Adrenal gland (tissue), 19 donors: ENCODE results near the gene NSMF. TPM values are rescaled to one million over a fixed set of nuclear protein-coding genes. Genes with fewer than 3 reads are reported as not detected.

Experiments used
- DNase-seq, 7 donors: peaks; one replicate each; pipeline ENCODE4 v3.0.0-alpha.2; 2019 to 2020
- H3K27ac ChIP-seq, 5 donors: fragments of 200-600 bp; sonication (generic) in 4 of 5; 1 replicate in 3 of 5; 2 replicates in 2 of 5; pipeline versions ENCODE4 v1.5.1 to v1.8.0; 2016 to 2020; ENCODE audit warnings: mild to moderate bottlenecking in 1 of 5
- H3K27me3 ChIP-seq: fragments of 200-600 bp; 2 replicates; pipeline ENCODE4 v1.8.0; 2021
- H3K36me3 ChIP-seq, 2 donors: fragments of 200-600 bp; replicated peaks in 1 of 2; 1 replicate in 1 of 2; 2 replicates in 1 of 2; pipeline versions ENCODE4 v1.5.1 to v1.8.0; 2018 to 2022
- H3K4me1 ChIP-seq, 2 donors: fragments of 200-600 bp; replicated peaks in 1 of 2; 1 replicate in 1 of 2; 2 replicates in 1 of 2; pipeline versions ENCODE4 v1.5.1 to v1.8.0; 2018 to 2021
- H3K4me3 ChIP-seq, 4 donors: fragments of 200-600 bp; sonication (generic) in 3 of 4; one replicate each; pipeline ENCODE4 v1.5.1; 2016 to 2018
- H3K9me3 ChIP-seq, 3 donors: fragments of 200-600 bp; sonication (generic) in 1 of 3; replicated peaks in 1 of 3; 1 replicate in 2 of 3; 2 replicates in 1 of 3; pipeline versions ENCODE4 v1.5.1 to v1.8.0; 2016 to 2021
- POLR2A ChIP-seq, 2 donors: fragments of 450-650 bp; IDR thresholded peaks; one replicate each; pipeline ENCODE4 v1.6.1; 2017; ENCODE audit warnings: antibody characterized with exemption in 2 of 2, mild to moderate bottlenecking in 2 of 2, moderate library complexity in 1 of 2
- WGBS, 4 donors: extraction: QIAGEN DNeasy Blood & Tissue Kit in 2 of 4; methylation state at CpG; one replicate each; pipeline versions ENCODE4 v1.1.5 to v1.1.7; 2013 to 2017; 5-methylcytosine and 5-hydroxymethylcytosine counted together
- intact Hi-C, 2 donors: fragments of 100-400 bp; cut with DNase I; formaldehyde crosslinking; loops; one replicate each; pipeline versions ENCODE4 v1.14.1 to v1.15.0; 2022 to 2023
- long read RNA-seq, 10 donors: library from polyadenylated mRNA in 3 of 10; unstranded in 2 of 10; stranded (forward) in 1 of 10; transcript quantifications; one replicate each; pipeline ENCODE4 v2.0.0 and lab custom pipeline, GENCODE V29; 2021 to 2026
- polyA plus RNA-seq, 3 donors: library from polyadenylated mRNA; stranded (reverse); fragments of 200-250 nt in 2 of 3; fragments of 350-450 nt in 1 of 3; fragmentation: Illumina TruSeq in 1 of 3; extraction: RNeasy Lipid Tissue Mini Kit (QIAGEN cat#74804) in 1 of 3; gene quantifications; one replicate each; pipeline ENCODE4 v1.2.3, GENCODE V29; 2013 to 2014
- total RNA-seq, 9 donors: library from RNA; depleted of rRNA in 4 of 9; stranded (reverse); fragments of >200 nt in 4 of 9; fragments of 120-200 nt in 1 of 9; fragmentation: NEBNext Ultra II Directional in 1 of 9; extraction: Animal tissue kit (Norgen Biotek cat#: 25700) in 1 of 9; gene quantifications; one replicate each; pipeline versions ENCODE4 v1.1.0 to v1.2.4, GENCODE V29; 2013 to 2023
- TF ChIP-seq, protein P1 (sequence below), 6 experiments: fragments of 450-650 bp in 4 of 6; fragments of 200-600 bp in 2 of 6; sonication (generic) in 1 of 6; IDR thresholded peaks; 1 replicate in 5 of 6; 2 replicates in 1 of 6; pipeline versions ENCODE4 v1.5.1 to v1.8.0; 2016 to 2021; ENCODE audit warnings: antibody characterized with exemption in 6 of 6, mild to moderate bottlenecking in 2 of 6, moderate library complexity in 1 of 6
- donor health status: healthy with polysubstance abuse.
- donor health status: Bipolar disorder and iron deficiency.
- donor health status: DM: yes; HTN: yes; CAD: no.
- donor health status: DM: no; HTN: no; CAD: no.
- donor health status: DM: no; HTN: no; CAD: no.
- donor health status: DM: yes; HTN: yes; CAD: no.

NSMF gene, protein sequence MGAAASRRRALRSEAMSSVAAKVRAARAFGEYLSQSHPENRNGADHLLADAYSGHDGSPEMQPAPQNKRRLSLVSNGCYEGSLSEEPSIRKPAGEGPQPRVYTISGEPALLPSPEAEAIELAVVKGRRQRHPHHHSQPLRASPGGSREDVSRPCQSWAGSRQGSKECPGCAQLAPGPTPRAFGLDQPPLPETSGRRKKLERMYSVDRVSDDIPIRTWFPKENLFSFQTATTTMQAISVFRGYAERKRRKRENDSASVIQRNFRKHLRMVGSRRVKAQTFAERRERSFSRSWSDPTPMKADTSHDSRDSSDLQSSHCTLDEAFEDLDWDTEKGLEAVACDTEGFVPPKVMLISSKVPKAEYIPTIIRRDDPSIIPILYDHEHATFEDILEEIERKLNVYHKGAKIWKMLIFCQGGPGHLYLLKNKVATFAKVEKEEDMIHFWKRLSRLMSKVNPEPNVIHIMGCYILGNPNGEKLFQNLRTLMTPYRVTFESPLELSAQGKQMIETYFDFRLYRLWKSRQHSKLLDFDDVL
- total RNA-seq (10 to 100 TPM in 8 of 9 donors, 1 to 10 TPM in 1; 8.7 to 47.6 (median 22.5) TPM), polyA plus RNA-seq (100 to 1,000 TPM in 1 of 3 donors, 10 to 100 TPM in 2; 23.1 to 118 (median 39.7) TPM)
- long read RNA-seq, donor 1, partial matches to known transcripts = 0 of 2 reads
- long read RNA-seq, donor 1, other reads (novel, unspliced or antisense) = 0 of 2 reads
- long read RNA-seq, donor 2, partial matches to known transcripts = 7 of 8 reads
- long read RNA-seq, donor 2, other reads (novel, unspliced or antisense) = 0 of 8 reads
- long read RNA-seq, donor 3 = 0 reads
- long read RNA-seq, donor 4, partial matches to known transcripts = 0 of 3 reads
- long read RNA-seq, donor 4, other reads (novel, unspliced or antisense) = 3 of 3 reads
- long read RNA-seq, donor 5, transcript NSMF-205 (14 exons, 3,571 nt) = minor isoform, 7 of 73 reads
- long read RNA-seq, donor 5, transcript NSMF-201 (15 exons, 2,981 nt) = major isoform, 31 of 73 reads
- long read RNA-seq, donor 5, partial matches to known transcripts = 11 of 73 reads
- long read RNA-seq, donor 5, other reads (novel, unspliced or antisense) = 24 of 73 reads
- long read RNA-seq, donor 6, partial matches to known transcripts = 5 of 5 reads
- long read RNA-seq, donor 6, other reads (novel, unspliced or antisense) = 0 of 5 reads
- long read RNA-seq, donor 7 = 0 reads
- long read RNA-seq, donor 8, partial matches to known transcripts = 11 of 15 reads
- long read RNA-seq, donor 8, other reads (novel, unspliced or antisense) = 0 of 15 reads
- long read RNA-seq, donor 9 = 0 reads
- long read RNA-seq, donor 10, partial matches to known transcripts = 9 of 11 reads
- long read RNA-seq, donor 10, other reads (novel, unspliced or antisense) = 0 of 11 reads

DNA sequence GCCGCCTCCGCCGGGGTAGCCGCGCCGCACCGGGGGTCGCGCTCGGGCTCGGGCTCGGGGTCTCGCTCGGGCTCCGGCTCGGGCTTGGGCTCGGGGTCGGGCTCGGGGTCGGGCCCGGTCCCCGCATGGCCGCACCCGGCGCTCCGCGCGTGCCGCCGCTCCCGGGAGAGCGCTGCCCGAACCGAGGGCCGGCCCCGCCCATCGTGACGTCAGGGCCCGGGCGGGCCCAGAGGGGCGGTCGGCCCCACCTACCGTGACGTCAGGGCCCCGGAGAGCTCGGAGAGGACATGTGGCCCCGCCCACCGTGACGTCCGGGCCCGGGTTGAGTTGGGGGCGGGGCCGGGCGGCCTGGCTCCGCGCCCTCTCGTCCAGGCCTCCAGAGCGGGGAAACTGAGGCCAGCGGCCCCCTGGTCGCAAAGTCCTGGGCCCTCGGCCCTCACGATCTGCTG is at the start of gene NSMF:
NSMF (minus strand) TSS at position 183 of the 449 bp plus-strand sequence. CDS start 232 bp downstream, outside the sequence.
- Histone ChIP-seq H3K9me3 (no peaks in the 10 kb centered on the region), H3K4me3 (peak within 1 kb of the TSS in 3 of 4 donors; percentile 45 to 80 (median 53)), H3K27ac (peak within 1 kb of the TSS in 3 of 5 donors; percentile 31 to 85 (median 62)), H3K36me3 (peaks cover 0 to 6% of the 10 kb centered on the region in 2 donors), H3K4me1 (peaks cover 24 to 27% of the 10 kb centered on the region in 2 donors), H3K27me3 (no peaks in the 10 kb centered on the region)
- DNase-seq = peak; percentile 90 to 96 (median 96)
- intact Hi-C loops = no loop called here
- 1% methylated on average over 46 to 60 of the region's 62 CpGs; no CpG with 5 or more reads in 2 of the 4 donors for WGBS, 4 donors
- TF ChIP-seq, protein P1, sequence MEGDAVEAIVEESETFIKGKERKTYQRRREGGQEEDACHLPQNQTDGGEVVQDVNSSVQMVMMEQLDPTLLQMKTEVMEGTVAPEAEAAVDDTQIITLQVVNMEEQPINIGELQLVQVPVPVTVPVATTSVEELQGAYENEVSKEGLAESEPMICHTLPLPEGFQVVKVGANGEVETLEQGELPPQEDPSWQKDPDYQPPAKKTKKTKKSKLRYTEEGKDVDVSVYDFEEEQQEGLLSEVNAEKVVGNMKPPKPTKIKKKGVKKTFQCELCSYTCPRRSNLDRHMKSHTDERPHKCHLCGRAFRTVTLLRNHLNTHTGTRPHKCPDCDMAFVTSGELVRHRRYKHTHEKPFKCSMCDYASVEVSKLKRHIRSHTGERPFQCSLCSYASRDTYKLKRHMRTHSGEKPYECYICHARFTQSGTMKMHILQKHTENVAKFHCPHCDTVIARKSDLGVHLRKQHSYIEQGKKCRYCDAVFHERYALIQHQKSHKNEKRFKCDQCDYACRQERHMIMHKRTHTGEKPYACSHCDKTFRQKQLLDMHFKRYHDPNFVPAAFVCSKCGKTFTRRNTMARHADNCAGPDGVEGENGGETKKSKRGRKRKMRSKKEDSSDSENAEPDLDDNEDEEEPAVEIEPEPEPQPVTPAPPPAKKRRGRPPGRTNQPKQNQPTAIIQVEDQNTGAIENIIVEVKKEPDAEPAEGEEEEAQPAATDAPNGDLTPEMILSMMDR (IDR thresholded peaks at IDR 0.05) = no peak
- TF ChIP-seq POLR2A (IDR thresholded peaks at IDR 0.05) = peak; percentile 72 to 79

DNA sequence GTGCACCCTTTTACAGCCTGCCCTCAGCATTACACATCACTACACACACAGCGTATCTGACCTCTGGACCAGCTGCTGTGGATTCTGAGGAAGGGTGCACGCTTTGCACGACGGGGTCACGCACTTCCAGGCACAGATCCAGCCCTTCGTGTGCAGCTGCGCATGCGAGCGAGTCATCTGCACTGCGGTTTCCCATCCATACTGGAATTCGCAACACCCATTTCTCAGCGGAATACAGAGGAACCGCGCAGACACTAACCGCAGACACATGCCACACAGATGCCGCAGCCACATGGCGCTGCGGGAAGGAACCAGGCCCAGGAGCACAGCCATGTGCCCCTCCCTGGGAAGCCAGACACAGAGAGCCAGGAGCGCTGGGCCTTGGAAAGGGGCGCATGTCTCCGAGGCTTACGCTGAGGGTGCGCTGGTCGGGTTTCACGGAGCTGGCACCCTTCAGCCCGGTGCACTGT is 47.6 kb upstream of the NSMF start:
- no peak overlapping the region for H3K27ac ChIP-seq
- H3K4me3 ChIP-seq = no peak overlapping the region
- no peaks in the 10 kb centered on the region for H3K9me3 ChIP-seq
- TF ChIP-seq POLR2A (IDR thresholded peaks at IDR 0.05) = no peak
- TF ChIP-seq, protein P1 (IDR thresholded peaks at IDR 0.05) = no peak
- DNase-seq = no peak
- no peaks in the 10 kb centered on the region for H3K27me3 ChIP-seq
- intact Hi-C loops = no loop called here
- no peaks in the 10 kb centered on the region for H3K4me1 ChIP-seq
- 91 to 96% (median 93%) methylated on average over 5 to 26 of the region's 26 CpGs for WGBS, 4 donors
- H3K36me3 ChIP-seq = no peaks in the 10 kb centered on the region

DNA sequence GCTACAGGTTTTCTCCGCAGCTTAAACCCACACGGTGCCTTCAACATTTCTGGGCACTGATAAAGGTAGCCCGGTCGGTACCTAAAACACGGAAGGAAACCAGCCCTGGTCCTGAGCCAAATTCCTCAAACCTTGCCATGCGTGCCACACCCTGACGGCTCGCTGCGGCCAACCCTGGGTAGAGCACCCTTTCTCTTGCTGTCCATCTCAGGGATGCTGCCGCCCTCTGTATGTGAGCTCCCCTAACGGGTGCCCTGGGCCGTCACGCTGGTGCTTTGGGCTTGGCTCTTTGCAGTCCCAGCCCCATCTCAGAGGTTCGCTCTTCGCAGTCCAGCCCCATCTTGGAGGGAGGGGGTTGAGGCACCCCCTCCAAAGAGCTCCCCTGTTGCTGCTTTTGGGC is 47.1 kb upstream of the NSMF start:
- TF ChIP-seq, protein P1 (IDR thresholded peaks at IDR 0.05) = no peak
- no peak for TF ChIP-seq POLR2A (IDR thresholded peaks at IDR 0.05)
- intact Hi-C loops = no loop called here
- no peak overlapping the region for H3K4me3 ChIP-seq
- H3K4me1 ChIP-seq = no peaks in the 10 kb centered on the region
- no peak for DNase-seq
- H3K36me3 ChIP-seq = no peaks in the 10 kb centered on the region
- WGBS, 4 donors = 91 to 97% (median 94%) methylated on average over 10 to 15 of the region's 15 CpGs
- no peaks in the 10 kb centered on the region for H3K27me3 ChIP-seq
- H3K27ac ChIP-seq = no peak overlapping the region
- H3K9me3 ChIP-seq = no peaks in the 10 kb centered on the region
